Esophagus squamous epithelium (tissue), 4 donors: ENCODE data around the gene EAF1.

Experiments used
- POLR2A ChIP-seq, 4 donors: fragments of 450-650 bp; IDR thresholded peaks; one replicate each; pipeline ENCODE4 v1.6.1; 2017; ENCODE audit warnings: antibody characterized with exemption in 4 of 4, mild to moderate bottlenecking in 4 of 4, moderate library complexity in 3 of 4
- TF ChIP-seq, protein P1 (sequence below), 6 experiments: fragments of 450-650 bp in 4 of 6; fragments of 200-600 bp in 2 of 6; sonication (generic) in 2 of 6; IDR thresholded peaks; one replicate each; pipeline ENCODE4 v1.5.1; 2016 to 2019; ENCODE audit warnings: antibody characterized with exemption in 6 of 6, mild to moderate bottlenecking in 4 of 6, moderate library complexity in 4 of 6

DNA sequence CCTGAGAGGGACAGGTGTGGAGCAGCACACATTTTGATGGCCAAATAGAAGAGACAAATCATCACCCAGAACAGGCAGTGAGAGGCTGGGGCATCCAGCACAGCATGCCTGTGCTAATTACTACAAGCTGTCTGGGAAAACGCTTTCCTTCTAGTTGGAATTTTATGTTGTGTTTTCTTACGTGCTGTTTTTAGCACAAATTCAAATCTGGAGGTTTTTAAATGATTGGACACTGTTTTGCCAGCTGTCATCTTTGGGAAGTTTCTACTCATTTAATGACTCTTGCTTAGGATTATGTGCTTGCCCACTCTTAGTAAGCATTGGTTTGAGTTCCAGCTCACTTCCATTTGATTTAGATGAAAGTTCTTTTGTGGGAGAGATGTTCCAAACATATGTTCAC lies 43.5 kb downstream of the EAF1 start:
- TF ChIP-seq, protein P1, sequence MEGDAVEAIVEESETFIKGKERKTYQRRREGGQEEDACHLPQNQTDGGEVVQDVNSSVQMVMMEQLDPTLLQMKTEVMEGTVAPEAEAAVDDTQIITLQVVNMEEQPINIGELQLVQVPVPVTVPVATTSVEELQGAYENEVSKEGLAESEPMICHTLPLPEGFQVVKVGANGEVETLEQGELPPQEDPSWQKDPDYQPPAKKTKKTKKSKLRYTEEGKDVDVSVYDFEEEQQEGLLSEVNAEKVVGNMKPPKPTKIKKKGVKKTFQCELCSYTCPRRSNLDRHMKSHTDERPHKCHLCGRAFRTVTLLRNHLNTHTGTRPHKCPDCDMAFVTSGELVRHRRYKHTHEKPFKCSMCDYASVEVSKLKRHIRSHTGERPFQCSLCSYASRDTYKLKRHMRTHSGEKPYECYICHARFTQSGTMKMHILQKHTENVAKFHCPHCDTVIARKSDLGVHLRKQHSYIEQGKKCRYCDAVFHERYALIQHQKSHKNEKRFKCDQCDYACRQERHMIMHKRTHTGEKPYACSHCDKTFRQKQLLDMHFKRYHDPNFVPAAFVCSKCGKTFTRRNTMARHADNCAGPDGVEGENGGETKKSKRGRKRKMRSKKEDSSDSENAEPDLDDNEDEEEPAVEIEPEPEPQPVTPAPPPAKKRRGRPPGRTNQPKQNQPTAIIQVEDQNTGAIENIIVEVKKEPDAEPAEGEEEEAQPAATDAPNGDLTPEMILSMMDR (IDR thresholded peaks at IDR 0.05): no peak
- no peak for TF ChIP-seq POLR2A (IDR thresholded peaks at IDR 0.05)
